HepG2 (cell line): ENCODE data around the gene OR10A2.

ENCODE experiments used
- EP300 ChIP-seq, 3 experiments: sonication (generic) in 1 of 3; formaldehyde crosslinking in 1 of 3; IDR thresholded peaks; 2 replicates each; pipeline versions ENCODE4 v1.5.1 to v1.6.1; 2011 to 2020; ENCODE audit warnings: low read depth in 2 of 3, low read length in 2 of 3, borderline replicate concordance in 1 of 3, improper control_type of control experiment in 1 of 3, mild to moderate bottlenecking in 1 of 3, missing genetic modification reagents in 1 of 3, moderate library complexity in 1 of 3
- KAT7 ChIP-seq: IDR thresholded peaks from 2 replicates; pipeline ENCODE4 v1.6.1; 2018; ENCODE audit warnings: borderline replicate concordance, missing compliant biosample characterization
- MYC ChIP-seq: sonication (generic); formaldehyde crosslinking; IDR thresholded peaks from 2 replicates; pipeline ENCODE4 v1.9.0; 2021; ENCODE audit warnings: missing genetic modification reagents, borderline replicate concordance
- POLR2AphosphoS5 ChIP-seq: IDR thresholded peaks from 2 replicates; pipeline ENCODE4 v1.6.1; 2012; ENCODE audit warnings: low read depth, low read length
- TAF1 ChIP-seq: sonication (generic); formaldehyde crosslinking; IDR thresholded peaks from 2 replicates; pipeline ENCODE4 v1.4.0; 2020; ENCODE audit warnings: missing genetic modification reagents
- ZFP36 ChIP-seq: fragments of 150-350 bp; IDR thresholded peaks from 2 replicates; pipeline ENCODE4 v1.6.1; 2018; ENCODE audit warnings: borderline replicate concordance, low read length, low read depth; ENCODE audit not compliant: partially characterized antibody
- ZFX ChIP-seq: sonication (generic); formaldehyde crosslinking; IDR thresholded peaks from 2 replicates; pipeline ENCODE4 v1.4.0; 2020; ENCODE audit warnings: mild to moderate bottlenecking, low read depth, missing genetic modification reagents, moderate library complexity
- ZNF224 ChIP-seq: sonication (generic); formaldehyde crosslinking; IDR thresholded peaks from 2 replicates; pipeline ENCODE4 v1.5.0; 2020; ENCODE audit warnings: mild to moderate bottlenecking, missing genetic modification reagents

GRCh38 chr11:6856871-6857270 is 6.0 kb upstream of the OR10A2 start:
- no peak for TF ChIP-seq TAF1 (CRISPR knock-in tag)
- no peak for TF ChIP-seq POLR2AphosphoS5
- no peak for TF ChIP-seq EP300 (IDR thresholded peaks at IDR 0.05; ENCODE audit: low read depth in 2 of 2, low read length in 2 of 2)
- TF ChIP-seq EP300 (CRISPR knock-in tag; IDR thresholded peaks at IDR 0.05; ENCODE audit: borderline replicate concordance): no peak
- no peak for TF ChIP-seq KAT7 (CRISPR knock-in tag)
- no peak for TF ChIP-seq ZFP36
- no peak for TF ChIP-seq MYC (CRISPR knock-in tag)
- no peak for TF ChIP-seq ZNF224
- TF ChIP-seq ZFX (CRISPR knock-in tag): no peak
